Skin epidermis (tissue), 12 donors: ENCODE results near the gene SLC5A8.
"Not testable (repeated sequence)": the region's sequence is repeated elsewhere in the genome, so short reads cannot be mapped to it uniquely, and the experiment has no call there.

Experiments
- H3K27ac ChIP-seq, 21 experiments: fragments of 200-600 bp; sonication (generic) in 11 of 21; one replicate each; pipeline ENCODE4 v1.5.0; 2020; ENCODE audit warnings: mild to moderate bottlenecking in 3 of 21, inconsistent platforms in 2 of 21, moderate library complexity in 2 of 21
- H3K4me3 ChIP-seq, 7 experiments: fragments of 200-600 bp; sonication (generic) in 2 of 7; one replicate each; pipeline ENCODE4 v1.5.0; 2020; ENCODE audit warnings: inconsistent platforms in 2 of 7, mild to moderate bottlenecking in 2 of 7, moderate library complexity in 1 of 7

SLC5A8 gene

GRCh38 chr12:101174541-101174940 lies 35.5 kb downstream of the SLC5A8 start:
- H3K27ac ChIP-seq, result no peak overlapping the region
- no peak overlapping the region for H3K4me3 ChIP-seq

- no peak overlapping the region for H3K27ac ChIP-seq
- no peak overlapping the region for H3K4me3 ChIP-seq
Measured at GRCh38 chr12:101173197-101173749, 36.8 kb downstream of the SLC5A8 start.

- H3K27ac ChIP-seq, result no peak overlapping the region
Measured at GRCh38 chr12:101172316-101172715, 37.7 kb downstream of the SLC5A8 start.

GRCh38 chr12:101168001-101168400 lies 42.0 kb downstream of the SLC5A8 start:
- no peak overlapping the region for H3K4me3 ChIP-seq

More at GRCh38 chr12:101172316-101172715, 37.7 kb downstream of the SLC5A8 start:
- no peak overlapping the region for H3K4me3 ChIP-seq

GRCh38 chr12:101166866-101167265 lies 43.2 kb downstream of the SLC5A8 start:
- Histone ChIP-seq H3K4me3 (no peak overlapping the region), H3K27ac (no peak overlapping the region)

More at GRCh38 chr12:101168001-101168400, 42.0 kb downstream of the SLC5A8 start:
- H3K27ac ChIP-seq, result no peak overlapping the region

GRCh38 chr12:101165319-101165718 lies 44.7 kb downstream of the SLC5A8 start:
- H3K27ac ChIP-seq, result no peak overlapping the region
- no peak overlapping the region for H3K4me3 ChIP-seq

GRCh38 chr12:101145777-101146431 lies 64.1 kb downstream of the SLC5A8 start:
- H3K27ac ChIP-seq, H3K4me3 ChIP-seq: not testable (repeated sequence)

GRCh38 chr12:101127521-101128219 lies 82.4 kb downstream of the SLC5A8 start:
- no peak overlapping the region for H3K27ac ChIP-seq
- no peak overlapping the region for H3K4me3 ChIP-seq

GRCh38 chr12:101117842-101118241 lies 92.2 kb downstream of the SLC5A8 start:
- no peak overlapping the region for H3K4me3 ChIP-seq

GRCh38 chr12:101116911-101117310 lies 93.1 kb downstream of the SLC5A8 start:
- H3K4me3 ChIP-seq, result no peak overlapping the region

More at GRCh38 chr12:101117842-101118241, 92.2 kb downstream of the SLC5A8 start:
- H3K27ac ChIP-seq, result no peak overlapping the region

GRCh38 chr12:101115326-101115725 lies 94.7 kb downstream of the SLC5A8 start:
- H3K4me3 ChIP-seq, result no peak overlapping the region
- H3K27ac ChIP-seq, result no peak overlapping the region

More at GRCh38 chr12:101116911-101117310, 93.1 kb downstream of the SLC5A8 start:
- no peak overlapping the region for H3K27ac ChIP-seq

- H3K27ac ChIP-seq, result no peak overlapping the region
- no peak overlapping the region for H3K4me3 ChIP-seq
Measured at GRCh38 chr12:101111441-101111840, 98.6 kb downstream of the SLC5A8 start.

GRCh38 chr12:101110866-101111265 lies 99.2 kb downstream of the SLC5A8 start:
- Histone ChIP-seq H3K27ac (no peak overlapping the region), H3K4me3 (no peak overlapping the region)

- H3K27ac ChIP-seq, result no peak overlapping the region
- H3K4me3 ChIP-seq, result no peak overlapping the region
Measured at GRCh38 chr12:101108130-101108529, 101.9 kb downstream of the SLC5A8 start.

GRCh38 chr12:101107032-101107763 lies 102.8 kb downstream of the SLC5A8 start:
- Histone ChIP-seq H3K4me3 (no peak overlapping the region), H3K27ac (no peak overlapping the region)
